DND-41 (cell line): Measurements from ENCODE around the gene GPR4.

ENCODE experiments used
- EZH2 ChIP-seq: IDR thresholded peaks from 3 replicates; pipeline ENCODE4 v1.6.1; 2012; ENCODE audit warnings: borderline replicate concordance, low read depth, mild to moderate bottlenecking, moderate library complexity, low read length, inconsistent platforms; ENCODE audit not compliant: severe bottlenecking
- TF ChIP-seq, protein P1 (sequence below): IDR thresholded peaks from 2 replicates; pipeline ENCODE4 v1.5.1; 2012; ENCODE audit warnings: borderline replicate concordance, low read length, moderate library complexity, mild to moderate bottlenecking; ENCODE audit not compliant: poor library complexity, severe bottlenecking; ENCODE audit errors: extremely low read depth

DNA sequence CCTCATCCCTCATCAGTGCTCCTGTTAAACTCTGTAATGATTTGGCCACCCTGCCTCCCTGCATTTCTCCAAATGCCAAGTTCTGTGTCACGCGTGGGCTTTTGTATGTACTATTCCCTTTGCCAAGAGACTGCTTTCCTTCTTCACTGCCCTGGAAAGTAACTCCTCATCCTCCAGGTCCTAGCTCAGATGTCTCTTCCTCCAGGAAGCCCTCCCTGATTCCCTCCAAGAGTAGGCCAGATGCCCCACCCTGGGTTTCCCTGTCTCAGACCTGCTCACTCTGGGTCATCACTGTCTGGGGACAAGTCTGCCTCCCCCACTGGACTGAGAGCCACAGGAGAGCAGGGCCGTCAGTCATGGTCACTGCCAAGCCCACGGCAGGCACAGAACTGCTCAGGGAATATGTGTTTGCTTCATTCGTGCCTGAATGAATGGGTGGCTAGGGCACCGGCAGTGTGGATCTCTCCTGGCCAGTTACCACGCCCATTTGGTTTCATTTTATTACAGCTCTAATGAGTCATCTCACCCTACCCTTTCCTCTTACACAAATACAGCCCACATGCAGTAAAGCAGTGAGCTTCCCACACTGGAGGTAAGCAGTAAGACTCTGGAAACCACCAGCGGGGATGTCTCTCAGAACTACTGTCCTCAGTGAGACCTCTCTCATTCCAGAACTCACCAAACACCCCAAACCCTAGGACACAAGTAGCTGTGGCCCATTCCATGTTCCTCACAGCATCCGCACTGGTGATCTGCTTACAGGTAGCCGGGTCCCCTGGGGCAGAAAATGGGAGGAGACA is 12.1 kb upstream of the GPR4 start:
- TF ChIP-seq EZH2, result no peak
- TF ChIP-seq, protein P1, sequence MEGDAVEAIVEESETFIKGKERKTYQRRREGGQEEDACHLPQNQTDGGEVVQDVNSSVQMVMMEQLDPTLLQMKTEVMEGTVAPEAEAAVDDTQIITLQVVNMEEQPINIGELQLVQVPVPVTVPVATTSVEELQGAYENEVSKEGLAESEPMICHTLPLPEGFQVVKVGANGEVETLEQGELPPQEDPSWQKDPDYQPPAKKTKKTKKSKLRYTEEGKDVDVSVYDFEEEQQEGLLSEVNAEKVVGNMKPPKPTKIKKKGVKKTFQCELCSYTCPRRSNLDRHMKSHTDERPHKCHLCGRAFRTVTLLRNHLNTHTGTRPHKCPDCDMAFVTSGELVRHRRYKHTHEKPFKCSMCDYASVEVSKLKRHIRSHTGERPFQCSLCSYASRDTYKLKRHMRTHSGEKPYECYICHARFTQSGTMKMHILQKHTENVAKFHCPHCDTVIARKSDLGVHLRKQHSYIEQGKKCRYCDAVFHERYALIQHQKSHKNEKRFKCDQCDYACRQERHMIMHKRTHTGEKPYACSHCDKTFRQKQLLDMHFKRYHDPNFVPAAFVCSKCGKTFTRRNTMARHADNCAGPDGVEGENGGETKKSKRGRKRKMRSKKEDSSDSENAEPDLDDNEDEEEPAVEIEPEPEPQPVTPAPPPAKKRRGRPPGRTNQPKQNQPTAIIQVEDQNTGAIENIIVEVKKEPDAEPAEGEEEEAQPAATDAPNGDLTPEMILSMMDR, result no peak
